ENCODE data around the gene TNFSF8. TPM values are rescaled to one million over a fixed set of nuclear protein-coding genes. Genes with fewer than 3 reads are reported as not detected.

The TNFSF8 gene
- total RNA-seq, 1 donor from 2014 or later, result not detected

DNA sequence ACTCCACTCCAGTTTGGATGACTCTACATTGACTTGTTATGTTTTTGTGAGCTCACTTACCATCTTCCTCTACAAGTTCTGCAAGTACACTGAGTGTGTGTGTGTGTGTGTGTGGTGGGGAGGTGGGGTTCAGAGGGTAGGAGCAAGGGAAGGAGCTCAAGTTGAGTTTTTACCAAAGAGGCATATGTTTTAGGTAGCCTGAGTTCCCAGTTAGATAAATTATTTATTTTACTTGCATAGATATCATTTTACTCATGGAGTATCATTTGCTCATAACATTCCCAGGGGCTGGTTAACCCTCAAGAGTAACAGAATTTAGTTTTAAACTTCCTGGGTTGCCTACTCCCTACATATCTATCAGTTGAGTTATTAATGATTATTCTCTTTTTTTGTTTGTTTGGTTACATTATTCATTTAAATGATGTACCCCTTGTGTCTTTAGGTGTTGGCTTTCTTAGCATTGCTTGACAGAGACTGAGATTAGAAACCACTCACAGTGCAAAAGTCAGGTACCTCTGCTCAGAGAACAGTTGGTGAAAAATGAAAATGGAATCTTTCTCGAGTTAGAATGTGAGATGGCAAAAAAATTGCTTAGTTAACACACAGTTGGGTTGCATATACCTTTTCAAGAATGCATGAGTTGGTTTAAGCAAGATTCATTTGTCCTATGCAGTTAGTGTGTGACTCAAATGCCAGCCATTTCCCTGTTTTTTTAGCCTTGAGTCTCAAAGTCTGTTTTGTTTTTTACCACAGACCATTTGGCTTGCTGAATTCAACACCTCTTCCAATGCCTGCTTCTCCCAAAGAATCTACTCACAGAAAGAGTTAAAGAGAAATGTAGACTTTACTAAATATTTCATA, 29.2 kb downstream of the TNFSF8 start:
- Mint-ChIP-seq H3K4me1 (ENCODE audit: low read depth) (no peaks in the 10 kb centered on the region), H3K36me3 (ENCODE audit: insufficient read depth) (no peaks in the 10 kb centered on the region), H3K27me3 (no peaks in the 10 kb centered on the region), H3K9me3 (ENCODE audit: low read depth) (no peaks in the 10 kb centered on the region), H3K27ac (no peak overlapping the region), H3K4me3 (ENCODE audit: low read depth) (no peak overlapping the region)
- no peak for DNase-seq (ENCODE audit: low spot score, unreplicated experiment)
- TF ChIP-seq, protein P1, sequence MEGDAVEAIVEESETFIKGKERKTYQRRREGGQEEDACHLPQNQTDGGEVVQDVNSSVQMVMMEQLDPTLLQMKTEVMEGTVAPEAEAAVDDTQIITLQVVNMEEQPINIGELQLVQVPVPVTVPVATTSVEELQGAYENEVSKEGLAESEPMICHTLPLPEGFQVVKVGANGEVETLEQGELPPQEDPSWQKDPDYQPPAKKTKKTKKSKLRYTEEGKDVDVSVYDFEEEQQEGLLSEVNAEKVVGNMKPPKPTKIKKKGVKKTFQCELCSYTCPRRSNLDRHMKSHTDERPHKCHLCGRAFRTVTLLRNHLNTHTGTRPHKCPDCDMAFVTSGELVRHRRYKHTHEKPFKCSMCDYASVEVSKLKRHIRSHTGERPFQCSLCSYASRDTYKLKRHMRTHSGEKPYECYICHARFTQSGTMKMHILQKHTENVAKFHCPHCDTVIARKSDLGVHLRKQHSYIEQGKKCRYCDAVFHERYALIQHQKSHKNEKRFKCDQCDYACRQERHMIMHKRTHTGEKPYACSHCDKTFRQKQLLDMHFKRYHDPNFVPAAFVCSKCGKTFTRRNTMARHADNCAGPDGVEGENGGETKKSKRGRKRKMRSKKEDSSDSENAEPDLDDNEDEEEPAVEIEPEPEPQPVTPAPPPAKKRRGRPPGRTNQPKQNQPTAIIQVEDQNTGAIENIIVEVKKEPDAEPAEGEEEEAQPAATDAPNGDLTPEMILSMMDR (IDR thresholded peaks at IDR 0.05; ENCODE audit: unreplicated experiment), result no peak

DNA sequence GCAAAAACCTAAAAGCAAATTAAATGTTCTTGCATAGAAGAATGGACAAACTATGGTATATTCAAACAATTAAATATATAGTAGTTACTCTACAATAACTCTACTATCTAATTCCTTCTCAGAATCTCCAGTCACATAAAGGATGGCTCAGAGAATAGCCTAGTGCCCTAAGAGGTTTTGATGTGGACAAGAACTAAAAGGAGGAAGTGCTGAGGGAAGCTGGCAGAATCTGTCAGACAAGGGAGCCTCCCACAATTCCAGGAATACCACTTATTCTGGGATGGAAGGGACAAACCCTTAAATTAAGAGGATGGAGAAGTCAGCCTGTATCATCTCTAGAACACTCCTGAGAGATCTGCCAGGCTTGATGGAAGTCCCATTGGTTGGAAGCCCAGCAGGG, 30.4 kb downstream of the TNFSF8 start:
- H3K4me1 Mint-ChIP-seq (ENCODE audit: low read depth), result peaks cover 5% of the 10 kb centered on the region
- no peaks in the 10 kb centered on the region for H3K36me3 Mint-ChIP-seq (ENCODE audit: insufficient read depth)
- no peak overlapping the region for H3K27ac Mint-ChIP-seq
- no peaks in the 10 kb centered on the region for H3K9me3 Mint-ChIP-seq (ENCODE audit: low read depth)
- TF ChIP-seq, protein P1 (IDR thresholded peaks at IDR 0.05; ENCODE audit: unreplicated experiment), result no peak
- DNase-seq (ENCODE audit: low spot score, unreplicated experiment), result no peak
- H3K4me3 Mint-ChIP-seq (ENCODE audit: low read depth), result no peak overlapping the region
- no peaks in the 10 kb centered on the region for H3K27me3 Mint-ChIP-seq

DNA sequence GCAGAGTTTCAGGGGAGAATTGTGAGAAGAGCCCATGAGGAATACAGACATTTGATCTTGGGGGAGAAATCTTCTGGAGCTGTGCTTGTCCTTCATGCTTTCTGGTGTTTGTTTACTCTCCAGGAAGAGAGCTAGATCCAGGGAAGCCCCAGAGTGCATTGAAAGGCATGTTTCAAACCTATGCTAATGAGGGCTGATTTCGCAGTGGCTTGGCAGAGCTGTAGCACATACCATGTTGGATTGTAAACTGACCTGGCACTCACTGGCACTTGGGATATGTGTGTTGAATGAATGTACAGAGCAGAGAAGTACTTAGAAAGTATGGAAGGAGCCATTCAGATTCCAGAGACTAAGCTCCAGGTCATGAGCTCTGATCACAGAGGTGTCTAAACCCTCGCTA, 30.9 kb downstream of the TNFSF8 start:
- no peak overlapping the region for H3K4me3 Mint-ChIP-seq (ENCODE audit: low read depth)
- no peaks in the 10 kb centered on the region for H3K9me3 Mint-ChIP-seq (ENCODE audit: low read depth)
- H3K36me3 Mint-ChIP-seq (ENCODE audit: insufficient read depth), result no peaks in the 10 kb centered on the region
- TF ChIP-seq, protein P1 (IDR thresholded peaks at IDR 0.05; ENCODE audit: unreplicated experiment), result no peak
- H3K27ac Mint-ChIP-seq, result no peak overlapping the region
- H3K27me3 Mint-ChIP-seq, result no peaks in the 10 kb centered on the region
- H3K4me1 Mint-ChIP-seq (ENCODE audit: low read depth), result peaks cover 9% of the 10 kb centered on the region
- DNase-seq (ENCODE audit: low spot score, unreplicated experiment), result no peak

DNA sequence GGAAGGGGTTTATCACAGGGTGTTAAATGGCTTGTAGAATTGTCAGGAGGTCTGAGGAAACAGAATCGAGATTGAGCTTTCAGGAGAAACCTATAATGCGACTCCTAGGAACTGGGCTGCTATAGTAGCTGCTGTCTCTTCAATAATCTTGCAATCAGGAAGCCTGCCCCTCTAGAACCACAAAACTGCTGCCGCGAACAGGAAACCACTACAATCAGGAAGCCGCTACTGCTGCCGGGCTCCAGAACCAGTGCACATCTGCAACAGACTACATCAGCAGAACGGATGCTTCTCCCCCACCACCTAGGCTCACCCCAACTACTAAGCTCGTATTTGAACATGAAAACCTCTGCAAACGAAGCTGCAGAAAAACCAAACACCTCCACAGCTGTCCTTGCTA, 31.6 kb downstream of the TNFSF8 start:
- DNase-seq (ENCODE audit: low spot score, unreplicated experiment), result no peak
- Mint-ChIP-seq H3K9me3 (ENCODE audit: low read depth) (no peaks in the 10 kb centered on the region), H3K4me3 (ENCODE audit: low read depth) (no peak overlapping the region), H3K36me3 (ENCODE audit: insufficient read depth) (no peaks in the 10 kb centered on the region), H3K27ac (no peak overlapping the region), H3K4me1 (ENCODE audit: low read depth) (peaks cover 14% of the 10 kb centered on the region), H3K27me3 (no peaks in the 10 kb centered on the region)
- TF ChIP-seq, protein P1 (IDR thresholded peaks at IDR 0.05; ENCODE audit: unreplicated experiment), result no peak

DNA sequence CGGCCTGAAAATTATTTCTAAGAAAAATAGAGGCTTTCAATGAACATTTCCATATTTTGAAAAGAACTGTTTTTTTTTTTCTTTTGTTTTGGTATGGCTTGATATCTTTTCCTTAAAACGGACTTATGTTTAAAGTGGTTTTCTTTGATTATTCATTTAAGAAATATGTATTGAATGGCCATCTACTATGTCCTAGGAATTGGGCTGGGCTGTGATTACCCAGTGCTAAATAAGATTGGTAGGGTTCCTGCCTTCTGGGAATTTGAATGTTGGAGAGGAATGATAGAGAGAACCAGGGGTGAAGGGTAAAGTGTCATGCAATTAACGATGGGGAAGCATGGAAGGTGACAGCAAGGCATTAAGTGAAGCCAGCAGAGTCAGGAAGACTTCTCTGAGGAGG, 33.2 kb downstream of the TNFSF8 start:
- H3K27me3 Mint-ChIP-seq, result no peaks in the 10 kb centered on the region
- H3K27ac Mint-ChIP-seq, result no peak overlapping the region
- H3K4me3 Mint-ChIP-seq (ENCODE audit: low read depth), result no peak overlapping the region
- no peaks in the 10 kb centered on the region for H3K36me3 Mint-ChIP-seq (ENCODE audit: insufficient read depth)
- H3K9me3 Mint-ChIP-seq (ENCODE audit: low read depth), result no peaks in the 10 kb centered on the region
- no peak for DNase-seq (ENCODE audit: low spot score, unreplicated experiment)
- peaks cover 15% of the 10 kb centered on the region for H3K4me1 Mint-ChIP-seq (ENCODE audit: low read depth)
- TF ChIP-seq, protein P1 (IDR thresholded peaks at IDR 0.05; ENCODE audit: unreplicated experiment), result no peak

Data from progenitor cell of endocrine pancreas (in vitro differentiated cells).